Adrenal gland (tissue), 12 donors: ENCODE measurements around the gene BCOR. TPM values are rescaled to one million over a fixed set of nuclear protein-coding genes. Genes with fewer than 3 reads are reported as not detected.

Experiments used
- DNase-seq, 7 donors: peaks; one replicate each; pipeline ENCODE4 v3.0.0-alpha.2; 2019 to 2020
- H3K27ac ChIP-seq, 5 donors: fragments of 200-600 bp; sonication (generic) in 4 of 5; 1 replicate in 3 of 5; 2 replicates in 2 of 5; pipeline versions ENCODE4 v1.5.1 to v1.8.0; 2016 to 2020; ENCODE audit warnings: mild to moderate bottlenecking in 1 of 5
- H3K27me3 ChIP-seq: fragments of 200-600 bp; 2 replicates; pipeline ENCODE4 v1.8.0; 2021
- H3K36me3 ChIP-seq, 2 donors: fragments of 200-600 bp; replicated peaks in 1 of 2; 1 replicate in 1 of 2; 2 replicates in 1 of 2; pipeline versions ENCODE4 v1.5.1 to v1.8.0; 2018 to 2022
- H3K4me1 ChIP-seq, 2 donors: fragments of 200-600 bp; replicated peaks in 1 of 2; 1 replicate in 1 of 2; 2 replicates in 1 of 2; pipeline versions ENCODE4 v1.5.1 to v1.8.0; 2018 to 2021
- H3K4me3 ChIP-seq, 4 donors: fragments of 200-600 bp; sonication (generic) in 3 of 4; one replicate each; pipeline ENCODE4 v1.5.1; 2016 to 2018
- H3K9me3 ChIP-seq, 3 donors: fragments of 200-600 bp; sonication (generic) in 1 of 3; replicated peaks in 1 of 3; 1 replicate in 2 of 3; 2 replicates in 1 of 3; pipeline versions ENCODE4 v1.5.1 to v1.8.0; 2016 to 2021
- POLR2A ChIP-seq, 2 donors: fragments of 450-650 bp; IDR thresholded peaks; one replicate each; pipeline ENCODE4 v1.6.1; 2017; ENCODE audit warnings: antibody characterized with exemption in 2 of 2, mild to moderate bottlenecking in 2 of 2, moderate library complexity in 1 of 2
- WGBS, 4 donors: extraction: QIAGEN DNeasy Blood & Tissue Kit in 2 of 4; methylation state at CpG; one replicate each; pipeline versions ENCODE4 v1.1.5 to v1.1.7; 2013 to 2017; 5-methylcytosine and 5-hydroxymethylcytosine counted together
- intact Hi-C, 2 donors: fragments of 100-400 bp; cut with DNase I; formaldehyde crosslinking; loops; one replicate each; pipeline versions ENCODE4 v1.14.1 to v1.15.0; 2022 to 2023
- polyA plus RNA-seq, 3 donors: library from polyadenylated mRNA; stranded (reverse); fragments of 200-250 nt in 2 of 3; fragments of 350-450 nt in 1 of 3; fragmentation: Illumina TruSeq in 1 of 3; extraction: RNeasy Lipid Tissue Mini Kit (QIAGEN cat#74804) in 1 of 3; gene quantifications; one replicate each; pipeline ENCODE4 v1.2.3, GENCODE V29; 2013 to 2014
- total RNA-seq, 9 donors: library from RNA; depleted of rRNA in 4 of 9; stranded (reverse); fragments of >200 nt in 4 of 9; fragments of 120-200 nt in 1 of 9; fragmentation: NEBNext Ultra II Directional in 1 of 9; extraction: Animal tissue kit (Norgen Biotek cat#: 25700) in 1 of 9; gene quantifications; one replicate each; pipeline versions ENCODE4 v1.1.0 to v1.2.4, GENCODE V29; 2013 to 2023
- TF ChIP-seq, protein P1 (sequence below), 6 experiments: fragments of 450-650 bp in 4 of 6; fragments of 200-600 bp in 2 of 6; sonication (generic) in 1 of 6; IDR thresholded peaks; 1 replicate in 5 of 6; 2 replicates in 1 of 6; pipeline versions ENCODE4 v1.5.1 to v1.8.0; 2016 to 2021; ENCODE audit warnings: antibody characterized with exemption in 6 of 6, mild to moderate bottlenecking in 2 of 6, moderate library complexity in 1 of 6
- donor health status: healthy with polysubstance abuse.
- donor health status: Bipolar disorder and iron deficiency.
- donor health status: DM: yes; HTN: yes; CAD: no.
- donor health status: DM: no; HTN: no; CAD: no.
- donor health status: DM: no; HTN: no; CAD: no.
- donor health status: DM: yes; HTN: yes; CAD: no.

BCOR gene
- total and polyA plus RNA-seq, 12 donors, result 13.7 to 42.9 (median 29.0) TPM

DNA sequence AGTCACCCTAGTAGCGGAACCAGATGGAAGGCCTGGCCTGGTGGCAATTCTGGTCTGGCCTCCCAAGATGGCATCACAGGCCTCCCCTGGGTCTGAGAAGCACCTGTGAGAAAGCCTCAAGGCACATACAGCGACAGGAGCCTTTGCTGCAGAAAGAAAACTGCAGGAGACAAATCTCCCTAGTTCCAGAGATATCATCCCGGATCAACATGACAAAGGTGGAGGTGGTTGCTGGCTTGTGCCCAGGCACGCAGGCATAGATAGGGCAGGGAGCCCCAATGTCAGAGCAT lies 93.6 kb downstream of the BCOR start:
- peaks cover 60% of the 10 kb centered on the region for H3K27me3 ChIP-seq
- no peaks in the 10 kb centered on the region for H3K4me1 ChIP-seq
- DNase-seq, result no peak
- TF ChIP-seq, protein P1, sequence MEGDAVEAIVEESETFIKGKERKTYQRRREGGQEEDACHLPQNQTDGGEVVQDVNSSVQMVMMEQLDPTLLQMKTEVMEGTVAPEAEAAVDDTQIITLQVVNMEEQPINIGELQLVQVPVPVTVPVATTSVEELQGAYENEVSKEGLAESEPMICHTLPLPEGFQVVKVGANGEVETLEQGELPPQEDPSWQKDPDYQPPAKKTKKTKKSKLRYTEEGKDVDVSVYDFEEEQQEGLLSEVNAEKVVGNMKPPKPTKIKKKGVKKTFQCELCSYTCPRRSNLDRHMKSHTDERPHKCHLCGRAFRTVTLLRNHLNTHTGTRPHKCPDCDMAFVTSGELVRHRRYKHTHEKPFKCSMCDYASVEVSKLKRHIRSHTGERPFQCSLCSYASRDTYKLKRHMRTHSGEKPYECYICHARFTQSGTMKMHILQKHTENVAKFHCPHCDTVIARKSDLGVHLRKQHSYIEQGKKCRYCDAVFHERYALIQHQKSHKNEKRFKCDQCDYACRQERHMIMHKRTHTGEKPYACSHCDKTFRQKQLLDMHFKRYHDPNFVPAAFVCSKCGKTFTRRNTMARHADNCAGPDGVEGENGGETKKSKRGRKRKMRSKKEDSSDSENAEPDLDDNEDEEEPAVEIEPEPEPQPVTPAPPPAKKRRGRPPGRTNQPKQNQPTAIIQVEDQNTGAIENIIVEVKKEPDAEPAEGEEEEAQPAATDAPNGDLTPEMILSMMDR (IDR thresholded peaks at IDR 0.05), result no peak
- TF ChIP-seq POLR2A (IDR thresholded peaks at IDR 0.05), result no peak
- H3K9me3 ChIP-seq, result no peaks in the 10 kb centered on the region
- intact Hi-C loops, result loop anchor here in 1 of 2 donors (10.0 kb wide), 1 partner anchor 159 kb away; no protein-coding TSS in a partner anchor
- H3K36me3 ChIP-seq, result no peaks in the 10 kb centered on the region
- no peak overlapping the region for H3K4me3 ChIP-seq
- no peak overlapping the region for H3K27ac ChIP-seq
- WGBS, 4 donors, result 55 to 95% (median 67%) methylated on average over 3 to 4 of the region's 4 CpGs

DNA sequence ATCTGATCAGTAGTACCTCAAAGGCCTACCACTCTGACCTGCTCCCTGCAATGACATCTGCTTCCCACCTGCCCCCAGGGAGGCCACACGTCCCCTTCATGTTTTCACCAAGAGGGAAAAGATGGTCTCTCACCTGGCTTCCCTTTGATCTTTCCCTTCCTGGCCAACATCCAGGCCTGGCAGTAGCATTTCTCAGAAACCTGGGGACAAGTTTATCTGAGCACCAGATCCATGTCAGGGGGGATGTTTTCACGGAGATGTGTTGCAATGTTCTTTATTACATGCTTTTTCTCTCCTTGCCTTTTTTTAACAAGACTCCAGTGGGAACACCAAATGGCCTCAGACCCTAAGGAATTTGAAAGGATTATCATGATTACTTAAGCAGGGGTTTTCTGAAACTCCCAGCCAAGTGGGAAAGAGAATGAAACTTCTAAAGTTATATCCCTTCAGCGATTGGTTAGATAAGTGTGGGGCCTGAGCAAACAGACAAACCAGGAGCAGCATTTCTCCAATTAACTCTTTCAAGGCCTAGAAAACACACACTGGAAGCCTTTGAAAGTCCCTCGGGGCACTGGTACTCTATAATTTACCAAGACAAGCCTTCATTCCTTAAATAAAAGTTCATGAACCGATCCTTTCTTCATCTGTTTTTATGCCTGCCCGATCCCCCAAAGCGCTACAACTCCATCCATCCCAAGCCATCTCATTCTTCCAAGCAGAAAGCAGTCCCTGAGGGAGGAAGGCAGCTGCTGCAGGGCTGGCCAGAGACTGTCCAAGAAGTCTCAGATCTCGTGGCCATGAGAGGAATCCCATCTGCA lies 94.1 kb downstream of the BCOR start:
- TF ChIP-seq, protein P1 (IDR thresholded peaks at IDR 0.05), result no peak
- TF ChIP-seq POLR2A (IDR thresholded peaks at IDR 0.05), result no peak
- intact Hi-C loops, result loop anchor here in 1 of 2 donors (10.0 kb wide), 1 partner anchor 159 kb away; no protein-coding TSS in a partner anchor
- DNase-seq, result no peak
- H3K9me3 ChIP-seq, result no peaks in the 10 kb centered on the region
- H3K36me3 ChIP-seq, result no peaks in the 10 kb centered on the region
- H3K27ac ChIP-seq, result no peak overlapping the region
- WGBS, 4 donors, result 37 to 78% (median 63%) methylated on average over 7 to 8 of the region's 8 CpGs
- peaks cover 57% of the 10 kb centered on the region for H3K27me3 ChIP-seq
- H3K4me1 ChIP-seq, result no peaks in the 10 kb centered on the region
- H3K4me3 ChIP-seq, result no peak overlapping the region

DNA sequence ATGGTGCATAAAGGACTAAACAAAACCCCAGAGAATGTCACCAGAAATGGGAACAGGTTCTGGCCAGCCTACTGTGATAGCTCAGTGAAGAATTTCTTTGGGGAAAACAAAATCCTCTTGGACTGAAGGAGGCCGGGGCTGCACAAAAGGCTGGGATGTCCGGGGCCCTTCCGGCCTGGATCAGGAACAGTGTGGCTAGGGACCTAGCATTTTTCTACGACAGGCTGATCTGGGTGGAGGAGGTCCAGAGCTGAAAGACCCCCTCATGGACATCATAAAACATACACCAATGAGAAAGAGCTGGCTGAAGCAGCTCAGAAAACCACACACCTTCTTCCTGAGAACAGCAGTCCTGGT lies 94.7 kb downstream of the BCOR start:
- peaks cover 51% of the 10 kb centered on the region for H3K27me3 ChIP-seq
- no peak overlapping the region for H3K27ac ChIP-seq
- H3K4me3 ChIP-seq, result no peak overlapping the region
- DNase-seq, result no peak
- H3K9me3 ChIP-seq, result no peaks in the 10 kb centered on the region
- no peaks in the 10 kb centered on the region for H3K4me1 ChIP-seq
- H3K36me3 ChIP-seq, result no peaks in the 10 kb centered on the region
- intact Hi-C loops, result loop anchor here in 1 of 2 donors (10.0 kb wide), 1 partner anchor 158 kb away; no protein-coding TSS in a partner anchor
- 77 to 100% (median 93%) methylated on average over 1 to 4 of the region's 4 CpGs for WGBS, 4 donors
- TF ChIP-seq POLR2A (IDR thresholded peaks at IDR 0.05), result no peak
- TF ChIP-seq, protein P1 (IDR thresholded peaks at IDR 0.05), result no peak
